Spleen (tissue), 7 donors: Measurements from ENCODE around the gene ESR1.

ENCODE experiments used
- CTCF ChIP-seq, 11 experiments: fragments of 200-600 bp in 7 of 11; fragments of 450-650 bp in 4 of 11; sonication (generic) in 4 of 11; IDR thresholded peaks in 8 of 11; conservative IDR thresholded peaks in 3 of 11; 1 replicate in 7 of 11; 2 replicates in 4 of 11; pipeline versions ENCODE4 v1.4.0 to v1.8.0; 2016 to 2021; ENCODE audit warnings: antibody characterized with exemption in 11 of 11, inconsistent platforms in 4 of 11, mild to moderate bottlenecking in 1 of 11
- POLR2A ChIP-seq, 3 donors: fragments of 450-650 bp; IDR thresholded peaks; one replicate each; pipeline ENCODE4 v1.5.1; 2017; ENCODE audit warnings: antibody characterized with exemption in 3 of 3, mild to moderate bottlenecking in 1 of 3
- POLR2AphosphoS5 ChIP-seq, 3 donors: sonication (generic); formaldehyde crosslinking; IDR thresholded peaks; one replicate each; pipeline ENCODE4 v1.5.1; 2017; ENCODE audit warnings: antibody characterized with exemption in 3 of 3
- donor health status: DM: no; HTN: no; CAD: no; lungs with moderate emphysema.
- donor health status: DM: no; HTN: no; CAD: no.
- donor health status: DM: no; HTN: no; CAD: no.

DNA sequence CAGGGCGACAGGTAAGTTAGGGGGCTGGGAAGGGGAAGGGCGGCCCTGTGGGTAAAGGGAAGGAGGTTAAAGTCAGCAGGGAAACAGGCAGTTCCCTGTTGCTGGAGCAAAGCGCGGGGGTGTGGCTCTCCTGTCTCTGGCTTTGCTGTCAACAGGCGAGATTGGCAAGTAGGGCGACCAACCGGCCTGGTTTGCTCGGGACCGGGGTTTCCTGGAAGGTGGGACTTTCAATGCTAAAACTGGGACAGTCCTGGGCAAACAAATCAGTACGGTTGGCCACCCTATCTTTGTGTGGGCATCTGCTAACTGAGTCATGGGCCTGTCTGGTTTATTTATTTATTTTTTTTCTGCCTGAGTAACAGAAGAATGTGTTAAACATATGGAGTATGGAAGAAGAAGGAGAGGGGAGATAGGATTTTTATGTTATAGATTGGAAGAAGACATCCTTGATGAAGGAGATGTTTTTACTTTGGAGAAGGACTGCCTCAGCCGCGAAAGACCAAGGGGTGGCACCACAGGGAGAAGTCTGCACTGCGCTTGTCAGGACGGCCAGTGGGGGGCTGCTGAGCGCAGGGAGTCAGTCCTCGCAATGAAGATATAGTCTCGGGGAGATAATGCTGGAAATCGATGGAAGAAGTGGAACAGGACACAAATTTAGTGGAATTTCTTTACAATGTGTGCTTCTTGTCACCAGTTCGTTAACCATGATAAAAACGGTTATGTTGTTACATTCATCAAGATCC lies 43.4 kb upstream of the ESR1 start:
- TF ChIP-seq POLR2AphosphoS5 (IDR thresholded peaks at IDR 0.05) (peak in 1 of 3 donors; percentile 29), CTCF (IDR thresholded peaks at IDR 0.05 in 8 of 11, conservative IDR thresholded peaks at IDR 0.05 in 3 of 11) (peak in 9 of 11 experiments; percentile 39 to 75 (median 63)), POLR2A (IDR thresholded peaks at IDR 0.05) (no peak)
